Measurements from ENCODE around the gene FOXRED1.
A peak's percentile ranks its signal among the peaks of the same experiment; 100 is the strongest.

The FOXRED1 gene

GRCh38 chr11:126304457-126305075, 35.6 kb downstream of the FOXRED1 start:
- H3K79me2 ChIP-seq (ENCODE audit: control insufficient read depth, low read length), result peaks cover 58% of the 10 kb centered on the region
- H3F3A ChIP-seq (ENCODE audit: control insufficient read depth, insufficient read depth), result 0 out of 2 replicates have a peak, but pooled peaks cover 2% of the 10 kb centered on the region
- H3K4me1 ChIP-seq (ENCODE audit: control insufficient read depth, low read length), result peaks cover 21% of the 10 kb centered on the region
- H3K4me3 ChIP-seq (ENCODE audit: low read length), result peak overlapping the region; percentile 92
- TF ChIP-seq CTCF (IDR thresholded peaks at IDR 0.05; ENCODE audit: low read depth, low read length, poor library complexity, severe bottlenecking), result no peak
- no peak for TF ChIP-seq EZH2phosphoT487 (IDR thresholded peaks at IDR 0.05; ENCODE audit: borderline replicate concordance, low read length)
- H3K9me3 ChIP-seq (ENCODE audit: control insufficient read depth, insufficient read depth, low read length), result no peaks in the 10 kb centered on the region
- H4K20me1 ChIP-seq (ENCODE audit: control insufficient read depth, insufficient read depth, low read depth, low read length), result no peaks in the 10 kb centered on the region
- H3K36me3 ChIP-seq (ENCODE audit: control insufficient read depth, low read length), result peaks cover 29% of the 10 kb centered on the region
- no peaks in the 10 kb centered on the region for H3K27me3 ChIP-seq (ENCODE audit: control insufficient read depth, low read length)
- no peaks in the 10 kb centered on the region for H3K9me2 ChIP-seq (replicated peaks; ENCODE audit: control insufficient read depth, low read length)
- peak overlapping the region; percentile 96 for H3K4me2 ChIP-seq (ENCODE audit: low read length)
- peak overlapping the region; percentile 61 for H3K27ac ChIP-seq (ENCODE audit: low read depth, low read length)

GRCh38 chr11:126305699-126306098, 36.7 kb downstream of the FOXRED1 start:
- H3K27ac ChIP-seq (ENCODE audit: low read depth, low read length), result no peak overlapping the region
- peak overlapping the region; percentile 13; the same call in 1 of the 2 replicates for H3K4me3 ChIP-seq (ENCODE audit: low read length)
- H3K27me3 ChIP-seq (ENCODE audit: control insufficient read depth, low read length), result no peaks in the 10 kb centered on the region
- H3K4me2 ChIP-seq (ENCODE audit: low read length), result peak overlapping the region; percentile 38; the same call in 1 of the 2 replicates
- peaks cover 21% of the 10 kb centered on the region for H3K4me1 ChIP-seq (ENCODE audit: control insufficient read depth, low read length)
- H3K9me2 ChIP-seq (replicated peaks; ENCODE audit: control insufficient read depth, low read length), result no peaks in the 10 kb centered on the region
- H4K20me1 ChIP-seq (ENCODE audit: control insufficient read depth, insufficient read depth, low read depth, low read length), result no peaks in the 10 kb centered on the region
- TF ChIP-seq CTCF (IDR thresholded peaks at IDR 0.05; ENCODE audit: low read depth, low read length, poor library complexity, severe bottlenecking), result no peak
- no peak for TF ChIP-seq EZH2phosphoT487 (IDR thresholded peaks at IDR 0.05; ENCODE audit: borderline replicate concordance, low read length)
- H3K9me3 ChIP-seq (ENCODE audit: control insufficient read depth, insufficient read depth, low read length), result no peaks in the 10 kb centered on the region
- 0 out of 2 replicates have a peak, but pooled peaks cover 2% of the 10 kb centered on the region for H3F3A ChIP-seq (ENCODE audit: control insufficient read depth, insufficient read depth)
- H3K79me2 ChIP-seq (ENCODE audit: control insufficient read depth, low read length), result peaks cover 53% of the 10 kb centered on the region
- H3K36me3 ChIP-seq (ENCODE audit: control insufficient read depth, low read length), result peaks cover 37% of the 10 kb centered on the region

GRCh38 chr11:126307706-126308105, 38.8 kb downstream of the FOXRED1 start:
- peak; percentile 63 for TF ChIP-seq CTCF (IDR thresholded peaks at IDR 0.05; ENCODE audit: low read depth, low read length, poor library complexity, severe bottlenecking)
- TF ChIP-seq EZH2phosphoT487 (IDR thresholded peaks at IDR 0.05; ENCODE audit: borderline replicate concordance, low read length), result no peak
- H3F3A ChIP-seq (ENCODE audit: control insufficient read depth, insufficient read depth), result 0 out of 2 replicates have a peak, but pooled peaks cover 2% of the 10 kb centered on the region
- no peaks in the 10 kb centered on the region for H3K9me2 ChIP-seq (replicated peaks; ENCODE audit: control insufficient read depth, low read length)
- no peak overlapping the region for H3K4me2 ChIP-seq (ENCODE audit: low read length)
- H3K79me2 ChIP-seq (ENCODE audit: control insufficient read depth, low read length), result peaks cover 46% of the 10 kb centered on the region
- H3K4me3 ChIP-seq (ENCODE audit: low read length), result no peak overlapping the region
- no peaks in the 10 kb centered on the region for H3K27me3 ChIP-seq (ENCODE audit: control insufficient read depth, low read length)
- 0 out of 2 replicates have a peak, but pooled peaks cover 3% of the 10 kb centered on the region for H4K20me1 ChIP-seq (ENCODE audit: control insufficient read depth, insufficient read depth, low read depth, low read length)
- no peak overlapping the region for H3K27ac ChIP-seq (ENCODE audit: low read depth, low read length)
- peaks cover 17% of the 10 kb centered on the region for H3K4me1 ChIP-seq (ENCODE audit: control insufficient read depth, low read length)
- no peaks in the 10 kb centered on the region for H3K9me3 ChIP-seq (ENCODE audit: control insufficient read depth, insufficient read depth, low read length)
- H3K36me3 ChIP-seq (ENCODE audit: control insufficient read depth, low read length), result peaks cover 46% of the 10 kb centered on the region

Data from DOHH2 (cell line).